NB4 (cell line): ENCODE results near the gene CALD1.

Source experiments
- DNase-seq: peaks from one replicate; pipeline ENCODE4 v3.0.0; 2010; ENCODE audit warnings: low read depth
- H3K4me3 ChIP-seq: one replicate; pipeline ENCODE4 v1.5.1; 2011; ENCODE audit warnings: mild to moderate bottlenecking, low read depth, low read length, moderate library complexity
- CTCF ChIP-seq: IDR thresholded peaks from one replicate; pipeline ENCODE4 v1.5.1; 2012; ENCODE audit warnings: low read depth, low read length
- MAX ChIP-seq: IDR thresholded peaks from 2 replicates; pipeline ENCODE4 v1.6.1; 2011; ENCODE audit warnings: low read depth, low read length
- MYC ChIP-seq: IDR thresholded peaks from 2 replicates; pipeline ENCODE4 v1.6.1; 2011; ENCODE audit warnings: low read depth, low read length
- POLR2A ChIP-seq: IDR thresholded peaks from 2 replicates; pipeline ENCODE4 v1.6.1; 2011; ENCODE audit warnings: mild to moderate bottlenecking; ENCODE audit not compliant: insufficient read length; ENCODE audit errors: extremely low read depth

The CALD1 gene

GRCh38 chr7:134826105-134826504 lies 46.7 kb downstream of the CALD1 start:
- DNase-seq, result no peak
- no peak for TF ChIP-seq MYC
- no peak for TF ChIP-seq CTCF
- no peak for TF ChIP-seq MAX
- no peak for TF ChIP-seq POLR2A
- H3K4me3 ChIP-seq, result no peak overlapping the region

GRCh38 chr7:134827436-134827835 lies 48.0 kb downstream of the CALD1 start:
- DNase-seq, result no peak
- TF ChIP-seq POLR2A (no peak), MYC (no peak), MAX (no peak), CTCF (no peak)
- no peak overlapping the region for H3K4me3 ChIP-seq

GRCh38 chr7:134827889-134828288 lies 48.5 kb downstream of the CALD1 start:
- no peak overlapping the region for H3K4me3 ChIP-seq
- TF ChIP-seq CTCF, result no peak
- TF ChIP-seq MAX, result no peak
- TF ChIP-seq MYC, result no peak
- no peak for TF ChIP-seq POLR2A
- no peak for DNase-seq

- TF ChIP-seq MAX (no peak), MYC (no peak), CTCF (no peak), POLR2A (no peak)
- no peak for DNase-seq
- no peak overlapping the region for H3K4me3 ChIP-seq
Measured at GRCh38 chr7:134828361-134828760, 48.9 kb downstream of the CALD1 start.

- TF ChIP-seq CTCF, result no peak
- no peak for TF ChIP-seq POLR2A
- TF ChIP-seq MYC, result no peak
- no peak for TF ChIP-seq MAX
- no peak for DNase-seq
- no peak overlapping the region for H3K4me3 ChIP-seq
Measured at GRCh38 chr7:134829380-134829986, 50.0 kb downstream of the CALD1 start.

GRCh38 chr7:134831862-134832261 lies 52.4 kb downstream of the CALD1 start:
- DNase-seq, result no peak
- H3K4me3 ChIP-seq, result no peak overlapping the region
- no peak for TF ChIP-seq POLR2A
- TF ChIP-seq CTCF, result no peak
- TF ChIP-seq MAX, result no peak
- no peak for TF ChIP-seq MYC
